B cell (primary cell): ENCODE data around the gene ASTE1. TPM values are rescaled to one million over a fixed set of nuclear protein-coding genes. Genes with fewer than 3 reads are reported as not detected.

Source experiments
- ATAC-seq: fragments of 200-7000 bp; cut with Tn5 transposase; one replicate; pipeline ENCODE4 v1.10.0; 2021; ENCODE audit warnings: low read depth, mild to moderate bottlenecking, moderate number of reproducible peaks, moderate library complexity
- CTCF ChIA-PET: fragments of 350-600 bp; sonication (Branson Sonifier 250); formaldehyde crosslinking; loops from one replicate; lab custom pipeline; 2021; ENCODE audit warnings: antibody characterized with exemption, inconsistent platforms; lab: Charles Lee
- POLR2A ChIA-PET: fragments of 350-600 bp; sonication (Branson Sonifier 250); formaldehyde crosslinking; loops from one replicate; lab custom pipeline; 2021; ENCODE audit warnings: antibody characterized with exemption; lab: Charles Lee
- DNase-seq: peaks from one replicate; pipeline ENCODE4 v3.0.0; 2013
- H2AFZ ChIP-seq: 2 replicates; pipeline ENCODE4 v1.6.1; 2012; ENCODE audit warnings: mild to moderate bottlenecking, low read depth, low read length; ENCODE audit not compliant: insufficient read depth, poor library complexity, severe bottlenecking
- H3K27ac ChIP-seq, 2 donors: 1 replicate in 1 of 2; 2 replicates in 1 of 2; pipeline ENCODE4 v1.5.1; 2012 to 2013; ENCODE audit warnings: low read length in 2 of 2, mild to moderate bottlenecking in 2 of 2, moderate library complexity in 1 of 2
- H3K27me3 ChIP-seq, 4 experiments: fragments of 200-600 bp in 1 of 4; sonication (generic) in 1 of 4; replicated peaks in 1 of 4; 1 replicate in 2 of 4; 2 replicates in 2 of 4; pipeline versions ENCODE4 v1.6.1 to v1.7.0; 2013 to 2016; ENCODE audit warnings: low read length in 3 of 4, mild to moderate bottlenecking in 2 of 4, mixed read lengths in 1 of 4, moderate library complexity in 1 of 4; ENCODE audit not compliant: insufficient read depth in 4 of 4, control insufficient read depth in 3 of 4; ENCODE audit errors: control extremely low read depth in 1 of 4
- H3K36me3 ChIP-seq, 2 experiments: replicated peaks in 1 of 2; 1 replicate in 1 of 2; 2 replicates in 1 of 2; pipeline versions ENCODE4 v1.6.1 to v1.7.1; 2013; ENCODE audit warnings: low read length in 1 of 2; ENCODE audit not compliant: insufficient read depth in 2 of 2, control insufficient read depth in 1 of 2; ENCODE audit errors: control extremely low read depth in 1 of 2, extremely low read depth in 1 of 2
- H3K4me1 ChIP-seq, 2 donors: fragments of 200-600 bp in 1 of 2; sonication (generic) in 1 of 2; 1 replicate in 1 of 2; 2 replicates in 1 of 2; pipeline versions ENCODE4 v1.5.1 to v1.6.1; 2013 to 2017; ENCODE audit warnings: low read length in 2 of 2; ENCODE audit not compliant: control insufficient read depth in 2 of 2, insufficient read depth in 2 of 2
- H3K4me2 ChIP-seq: replicated peaks from 2 replicates; pipeline ENCODE3; 2012; ENCODE audit warnings: mild to moderate bottlenecking, low read depth, low read length; ENCODE audit not compliant: poor library complexity, severe bottlenecking
- H3K4me3 ChIP-seq, 5 experiments: fragments of 200-600 bp in 1 of 5; sonication (generic) in 1 of 5; 1 replicate in 3 of 5; 2 replicates in 2 of 5; pipeline versions ENCODE4 v1.5.1 to v1.7.0; 2011 to 2016; ENCODE audit warnings: low read length in 4 of 5, mild to moderate bottlenecking in 4 of 5, low read depth in 2 of 5, control low read depth in 1 of 5, moderate library complexity in 1 of 5; ENCODE audit not compliant: insufficient read depth in 1 of 5; ENCODE audit errors: control extremely low read depth in 1 of 5, extremely low read depth in 1 of 5
- H3K79me2 ChIP-seq: fragments of 200-600 bp; sonication (generic); one replicate; pipeline ENCODE4 v1.6.0; 2016; ENCODE audit warnings: low read length; ENCODE audit not compliant: control insufficient read depth, insufficient read depth
- H3K9ac ChIP-seq: fragments of 200-600 bp; sonication (generic); 2 replicates; pipeline ENCODE4 v1.6.1; 2017; ENCODE audit warnings: mild to moderate bottlenecking, low read length, moderate library complexity
- H3K9me3 ChIP-seq, 3 donors: one replicate each; pipeline versions ENCODE4 v1.6.1 to v1.7.1; 2013; ENCODE audit warnings: low read length in 2 of 3; ENCODE audit not compliant: control insufficient read depth in 2 of 3, insufficient read depth in 1 of 3; ENCODE audit errors: control extremely low read depth in 1 of 3
- H4K20me1 ChIP-seq: 2 replicates; pipeline ENCODE4 v1.6.0; 2012; ENCODE audit warnings: mild to moderate bottlenecking, low read length; ENCODE audit not compliant: insufficient read depth, control insufficient read depth, poor library complexity, severe bottlenecking
- H3K27ac Mint-ChIP-seq: one replicate; pipeline ENCODE4 v1.8.0; 2021; ENCODE audit warnings: mixed read lengths
- H3K27me3 Mint-ChIP-seq: one replicate; pipeline ENCODE4 v1.8.0; 2021; ENCODE audit warnings: mixed read lengths
- H3K4me1 Mint-ChIP-seq: one replicate; pipeline ENCODE4 v1.8.0; 2021; ENCODE audit warnings: mixed read lengths
- H3K4me3 Mint-ChIP-seq: one replicate; pipeline ENCODE4 v1.8.0; 2021; ENCODE audit warnings: mixed read lengths
- H3K9me3 Mint-ChIP-seq: one replicate; pipeline ENCODE4 v1.8.0; 2022; ENCODE audit warnings: mixed read lengths; ENCODE audit not compliant: insufficient read depth
- CTCF ChIP-seq: fragments of 200-600 bp; IDR thresholded peaks from one replicate; pipeline ENCODE4 v1.8.0; 2022; ENCODE audit warnings: antibody characterized with exemption, mild to moderate bottlenecking
- EZH2 ChIP-seq: IDR thresholded peaks from 2 replicates; pipeline ENCODE4 v1.6.1; 2012; ENCODE audit warnings: borderline replicate concordance, low read depth, mild to moderate bottlenecking, moderate library complexity, low read length; ENCODE audit not compliant: insufficient read depth, poor library complexity, severe bottlenecking
- WGBS: methylation state at CpG from one replicate; pipeline ENCODE4 v1.1.5; 2013; ENCODE audit warnings: missing lambda C conversion rate; ENCODE audit not compliant: insufficient coverage; 5-methylcytosine and 5-hydroxymethylcytosine counted together
- intact Hi-C: fragments of 100-400 bp; cut with micrococcal nuclease; formaldehyde crosslinking; loops from one replicate; pipeline ENCODE4 v1.10.0; 2022
- polyA plus RNA-seq: library from polyadenylated mRNA; depleted of rRNA; stranded (reverse); fragments of >200 nt; gene quantifications from 2 replicates; pipeline ENCODE4 v1.2.3, GENCODE V29; 2012
- total RNA-seq, 2 donors: library from RNA; stranded (reverse); fragments of 120-200 nt in 1 of 2; gene quantifications; 1 replicate in 1 of 2; 2 replicates in 1 of 2; pipeline versions ENCODE4 v1.2.3 to v1.2.4, GENCODE V29; 2013 to 2022

ASTE1 gene
- total and polyA plus RNA-seq, 2 donors (not counting 1 experiment from before 2014, with no cell fraction given): 7.3 to 21.8 TPM

- Mint-ChIP-seq H3K4me1 (no peaks in the 10 kb centered on the region), H3K9me3 (no peaks in the 10 kb centered on the region), H3K27ac (no peak overlapping the region), H3K27me3 (no peaks in the 10 kb centered on the region), H3K4me3 (no peak overlapping the region)
- WGBS: no CpG with 5 or more reads among the region's 1 CpG
- intact Hi-C loops: no loop called here
- no peak for TF ChIP-seq CTCF
- no peak for TF ChIP-seq EZH2
- Histone ChIP-seq H3K27me3 (no peaks in the 10 kb centered on the region), H3K27ac (no peak overlapping the region), H3K4me3 (no peak overlapping the region), H3K79me2 (no peaks in the 10 kb centered on the region), H3K36me3 (peaks cover 10 to 18% of the 10 kb centered on the region in 2 experiments), H3K4me1 (no peaks in the 10 kb centered on the region), H3K9ac (no peak overlapping the region), H3K9me3 (no peaks in the 10 kb centered on the region), H4K20me1 (no peaks in the 10 kb centered on the region), H3K4me2 (no peak overlapping the region), H2AFZ (no peak overlapping the region)
- ChIA-PET CTCF (no interaction called here), POLR2A (no interaction called here)
- ATAC-seq (no peak), DNase-seq (no peak)
Measured at GRCh38 chr3:131001071-131001470, 25.6 kb downstream of the ASTE1 start.

- Histone ChIP-seq H3K79me2 (no peaks in the 10 kb centered on the region), H3K27me3 (no peaks in the 10 kb centered on the region), H3K27ac (no peak overlapping the region), H3K9me3 (no peaks in the 10 kb centered on the region), H3K4me3 (no peak overlapping the region), H3K9ac (no peak overlapping the region), H4K20me1 (no peaks in the 10 kb centered on the region), H3K36me3 (peaks cover 4 to 27% of the 10 kb centered on the region in 2 experiments), H2AFZ (no peak overlapping the region), H3K4me2 (no peak overlapping the region), H3K4me1 (no peaks in the 10 kb centered on the region)
- DNase-seq: no peak
- no peaks in the 10 kb centered on the region for H3K27me3 Mint-ChIP-seq
- H3K4me3 Mint-ChIP-seq: no peak overlapping the region
- ChIA-PET CTCF (no interaction called here), POLR2A (no interaction called here)
- ATAC-seq: no peak
- no peaks in the 10 kb centered on the region for H3K9me3 Mint-ChIP-seq
- 100% methylated on average over 2 of the region's 7 CpGs for whole genome bisulfite sequencing
- intact Hi-C loops: no loop called here
- no peak overlapping the region for H3K27ac Mint-ChIP-seq
- TF ChIP-seq CTCF (no peak), EZH2 (no peak)
- no peaks in the 10 kb centered on the region for H3K4me1 Mint-ChIP-seq
Measured at GRCh38 chr3:130997289-130997688, 29.3 kb downstream of the ASTE1 start.
